Peyer's patch (tissue), 4 donors: ENCODE results near the gene PLPP1.

ENCODE experiments used
- POLR2A ChIP-seq, 2 donors: fragments of 450-650 bp; IDR thresholded peaks; one replicate each; pipeline ENCODE4 v1.5.1; 2017; ENCODE audit warnings: antibody characterized with exemption in 2 of 2, mild to moderate bottlenecking in 2 of 2, moderate library complexity in 2 of 2
- TF ChIP-seq, protein P1 (sequence below), 6 experiments: fragments of 450-650 bp in 4 of 6; fragments of 200-600 bp in 2 of 6; sonication (generic) in 1 of 6; IDR thresholded peaks; one replicate each; pipeline ENCODE4 v1.5.1; 2017 to 2019; ENCODE audit warnings: antibody characterized with exemption in 6 of 6, mild to moderate bottlenecking in 3 of 6, moderate library complexity in 1 of 6

DNA sequence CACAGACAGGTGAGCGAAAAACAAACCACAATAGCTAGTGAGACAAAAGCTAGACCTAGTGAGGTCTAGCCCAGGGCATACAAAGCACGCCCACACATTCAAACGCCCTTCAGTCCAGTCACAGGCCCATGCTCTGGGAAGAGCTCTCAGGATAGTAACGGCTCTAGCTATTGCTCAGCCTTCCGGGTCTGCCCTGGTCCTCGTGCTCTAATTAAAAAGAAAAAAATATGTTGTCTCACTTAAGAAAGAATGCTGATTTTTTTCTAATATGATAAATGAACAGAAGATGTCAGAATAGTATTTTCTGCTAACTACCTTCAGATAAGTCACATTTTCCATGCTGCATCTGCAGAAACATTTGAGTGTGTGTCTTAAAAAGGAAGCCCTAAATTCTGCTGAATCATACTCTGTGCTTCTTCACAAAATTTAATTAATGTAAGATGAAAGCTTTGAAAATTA lies 94.5 kb downstream of the PLPP1 start:
- TF ChIP-seq, protein P1, sequence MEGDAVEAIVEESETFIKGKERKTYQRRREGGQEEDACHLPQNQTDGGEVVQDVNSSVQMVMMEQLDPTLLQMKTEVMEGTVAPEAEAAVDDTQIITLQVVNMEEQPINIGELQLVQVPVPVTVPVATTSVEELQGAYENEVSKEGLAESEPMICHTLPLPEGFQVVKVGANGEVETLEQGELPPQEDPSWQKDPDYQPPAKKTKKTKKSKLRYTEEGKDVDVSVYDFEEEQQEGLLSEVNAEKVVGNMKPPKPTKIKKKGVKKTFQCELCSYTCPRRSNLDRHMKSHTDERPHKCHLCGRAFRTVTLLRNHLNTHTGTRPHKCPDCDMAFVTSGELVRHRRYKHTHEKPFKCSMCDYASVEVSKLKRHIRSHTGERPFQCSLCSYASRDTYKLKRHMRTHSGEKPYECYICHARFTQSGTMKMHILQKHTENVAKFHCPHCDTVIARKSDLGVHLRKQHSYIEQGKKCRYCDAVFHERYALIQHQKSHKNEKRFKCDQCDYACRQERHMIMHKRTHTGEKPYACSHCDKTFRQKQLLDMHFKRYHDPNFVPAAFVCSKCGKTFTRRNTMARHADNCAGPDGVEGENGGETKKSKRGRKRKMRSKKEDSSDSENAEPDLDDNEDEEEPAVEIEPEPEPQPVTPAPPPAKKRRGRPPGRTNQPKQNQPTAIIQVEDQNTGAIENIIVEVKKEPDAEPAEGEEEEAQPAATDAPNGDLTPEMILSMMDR (IDR thresholded peaks at IDR 0.05) = no peak
- TF ChIP-seq POLR2A (IDR thresholded peaks at IDR 0.05) = no peak
